ENCODE measurements around the gene CIAPIN1.
"Not testable (repeated sequence)": the region's sequence is repeated elsewhere in the genome, so short reads cannot be mapped to it uniquely, and the experiment has no call there.

Gene CIAPIN1

GRCh38 chr16:57439947-57440346 lies 7.2 kb downstream of the CIAPIN1 start:
- not testable (repeated sequence) for DNase-seq

GRCh38 chr16:57435838-57436237 lies 11.3 kb downstream of the CIAPIN1 start:
- no peak for DNase-seq

DNA sequence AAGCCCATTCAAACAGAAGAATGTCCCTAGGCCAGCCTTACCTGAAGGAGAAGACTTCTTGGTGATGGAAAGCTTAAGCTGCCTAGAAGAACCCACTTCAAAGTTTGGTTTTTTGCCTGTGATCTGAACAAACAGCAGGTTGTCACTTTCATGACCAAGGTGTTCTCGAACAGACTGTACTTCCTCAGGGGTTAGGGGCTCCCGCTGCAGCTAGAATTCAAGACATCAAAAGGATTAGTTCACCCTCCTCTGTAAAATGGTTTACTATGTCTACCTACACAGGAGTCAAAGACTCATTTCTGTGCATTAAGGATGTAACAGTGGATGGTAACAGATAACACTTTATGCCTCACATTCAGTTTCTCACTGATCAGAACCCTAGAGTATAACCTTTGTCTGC lies 13.2 kb downstream of the CIAPIN1 start:
- DNase-seq, result no peak

GRCh38 chr16:57432989-57433388 lies 14.2 kb downstream of the CIAPIN1 start:
- DNase-seq, result no peak

DNA sequence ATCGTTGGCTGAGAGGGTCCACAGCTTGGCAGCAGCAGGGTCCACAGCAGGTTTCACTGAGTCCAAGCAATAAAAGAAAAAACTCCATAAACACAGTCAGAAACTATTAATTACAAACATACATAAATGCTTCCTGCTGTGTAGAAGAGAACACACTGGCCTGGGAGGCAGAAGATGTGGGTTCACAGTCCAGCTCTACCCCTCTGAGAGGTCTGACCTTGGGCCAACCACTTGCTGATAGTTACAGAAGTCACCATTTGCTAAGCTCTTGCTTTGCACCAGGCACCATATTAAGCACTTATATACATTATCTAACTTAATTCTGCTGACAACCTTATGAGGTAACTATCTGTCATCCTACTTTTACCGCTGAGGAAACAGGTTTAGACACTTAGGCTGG lies 14.7 kb downstream of the CIAPIN1 start:
- no peak for DNase-seq

- no peak for DNase-seq
These were observed 16.2 kb downstream of the CIAPIN1 start for GRCh38 chr16:57430955-57431354.

DNA sequence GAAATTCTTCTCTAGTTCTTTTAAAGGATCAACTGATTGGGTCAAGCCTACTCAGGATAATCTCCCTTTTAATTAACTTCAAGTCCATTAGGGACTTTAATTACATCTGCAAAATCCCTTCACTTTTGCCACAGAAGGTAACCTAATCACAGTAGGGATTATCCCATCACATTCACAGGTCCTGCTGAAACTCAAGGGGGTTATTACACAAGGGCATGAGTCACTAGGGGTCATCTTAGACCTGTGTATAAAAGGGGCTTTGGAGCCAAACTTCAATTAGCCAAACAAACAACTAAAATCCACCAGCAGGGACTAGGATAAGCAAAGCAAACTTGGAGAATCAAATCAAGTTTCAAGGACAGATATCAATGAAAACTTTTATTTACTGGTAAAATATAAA lies 19.4 kb downstream of the CIAPIN1 start:
- no peak for DNase-seq

GRCh38 chr16:57427307-57427706 lies 19.9 kb downstream of the CIAPIN1 start:
- DNase-seq, result no peak

DNA sequence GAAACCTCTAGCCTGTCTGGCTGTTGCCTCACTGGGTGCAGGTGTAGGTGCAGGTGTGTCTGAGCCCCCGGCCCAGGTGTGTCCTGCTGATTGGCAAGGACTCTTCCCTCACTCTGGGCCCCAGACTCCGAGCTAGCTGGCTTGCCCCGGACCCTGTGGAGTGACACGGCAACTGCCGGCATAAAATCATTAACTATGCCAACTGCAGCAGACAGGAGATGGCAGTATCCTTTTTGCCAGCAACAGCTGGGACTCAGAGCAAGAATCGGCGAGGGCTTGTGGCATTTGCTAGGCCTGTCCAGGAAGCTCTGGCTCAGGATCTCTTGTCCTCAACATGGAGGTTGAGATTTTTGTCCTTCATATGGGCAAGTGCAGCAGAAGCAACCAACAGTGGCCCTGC lies 20.8 kb downstream of the CIAPIN1 start:
- no peak for DNase-seq

- no peak for DNase-seq
These were observed 22.6 kb downstream of the CIAPIN1 start for GRCh38 chr16:57424583-57424982.

DNA sequence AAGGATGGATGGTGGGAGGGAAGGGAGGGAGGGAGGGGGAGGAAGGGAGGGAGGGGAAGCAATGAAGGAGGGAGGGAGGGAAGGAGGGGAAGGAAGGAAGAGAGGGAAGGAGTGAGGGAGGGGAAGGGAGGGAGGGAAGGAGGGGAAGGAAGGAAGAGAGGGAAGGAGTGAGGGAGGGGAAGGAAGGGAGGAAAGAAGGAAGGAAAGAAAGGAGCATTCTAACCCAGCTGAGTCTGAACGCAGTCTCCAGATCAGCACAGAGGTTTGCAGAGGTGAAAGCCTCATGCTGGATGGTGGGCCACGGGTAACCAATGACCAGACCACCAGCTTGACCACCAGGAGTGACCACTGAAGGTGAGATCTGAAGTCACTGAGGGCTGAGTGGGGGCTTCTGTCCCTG lies 24.0 kb downstream of the CIAPIN1 start:
- no peak for DNase-seq

DNA sequence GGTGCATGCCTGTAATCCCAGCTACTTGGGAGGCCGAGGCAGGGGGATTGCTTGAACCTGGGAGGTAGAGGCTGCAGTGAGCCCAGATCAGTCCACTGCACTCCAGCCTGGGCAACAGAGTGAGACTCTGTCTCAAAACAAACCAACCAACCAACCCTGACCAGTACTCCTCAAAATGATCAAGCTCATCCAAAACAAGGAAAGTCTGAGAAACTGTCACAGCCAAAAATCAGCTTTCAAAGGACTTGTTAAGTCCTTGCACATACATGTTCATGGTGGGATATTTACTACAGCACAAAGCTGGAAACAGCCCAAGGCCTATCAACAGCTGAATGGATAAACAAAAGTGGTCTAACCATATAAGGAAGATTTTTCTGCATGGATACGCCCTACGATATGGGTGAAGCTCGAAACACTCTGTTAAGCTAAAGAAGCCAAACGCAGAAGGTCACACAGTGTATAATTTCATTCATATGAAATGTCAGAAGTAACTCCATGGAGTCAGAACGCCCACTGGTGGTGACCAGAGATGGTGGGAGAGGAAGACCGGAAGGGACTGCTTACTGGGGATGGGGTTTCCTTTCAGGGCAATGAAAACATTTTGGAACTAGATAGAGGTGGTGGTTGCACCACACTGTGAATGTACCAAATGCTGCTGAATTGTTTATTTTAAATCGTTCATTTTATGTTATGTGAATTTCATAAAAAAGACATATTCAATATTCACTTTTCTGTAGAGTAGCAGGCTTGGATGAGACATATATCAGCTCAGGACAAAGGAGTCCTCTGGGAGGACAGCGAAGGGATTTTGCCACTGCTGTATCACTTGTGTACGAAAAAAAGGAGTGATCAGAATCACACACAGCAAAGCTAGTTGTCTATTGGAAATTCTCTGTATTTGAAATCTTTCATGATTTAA lies 24.9 kb downstream of the CIAPIN1 start:
- no peak for DNase-seq

DNA sequence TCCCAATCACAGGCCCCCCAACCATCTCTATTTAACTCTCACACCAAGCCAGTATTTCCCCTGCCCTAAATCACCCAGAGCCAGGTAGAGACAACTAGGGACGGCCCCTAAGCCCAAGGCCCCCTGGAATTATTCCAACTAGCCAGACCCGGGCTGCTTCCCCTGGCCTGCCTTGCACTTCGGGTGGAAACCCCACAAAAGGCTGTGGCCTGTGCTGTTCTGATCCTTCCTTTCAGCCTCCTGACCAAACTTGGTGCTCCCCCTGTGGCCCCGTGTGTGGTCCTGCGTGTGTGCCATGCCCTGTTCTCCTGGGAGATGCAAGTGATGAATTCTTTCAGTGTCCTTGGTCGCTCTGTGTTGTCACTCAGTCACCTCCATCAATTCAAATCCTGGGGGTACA lies 27.7 kb downstream of the CIAPIN1 start:
- DNase-seq, result no peak

DNA sequence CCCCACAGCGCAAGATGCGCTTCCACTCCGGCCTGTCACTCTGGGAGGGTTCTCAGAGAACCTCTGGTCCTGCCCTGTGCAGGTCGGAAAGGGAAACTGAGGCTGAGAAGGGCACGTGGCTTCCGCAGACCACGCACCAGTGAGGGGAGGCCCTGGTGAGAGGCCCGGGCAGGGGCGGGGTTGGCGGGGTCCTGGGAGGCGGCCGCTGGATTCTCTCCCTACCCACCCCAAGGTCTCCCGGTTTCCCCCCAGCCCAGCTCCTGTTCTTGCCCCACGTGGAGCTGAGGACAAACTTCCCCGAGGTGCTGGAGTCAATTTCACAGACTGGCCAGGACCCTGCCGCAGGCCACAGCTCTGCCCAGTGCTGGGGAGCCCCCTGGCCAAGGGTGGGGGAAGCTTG lies 31.1 kb downstream of the CIAPIN1 start:
- DNase-seq, result no peak

DNA sequence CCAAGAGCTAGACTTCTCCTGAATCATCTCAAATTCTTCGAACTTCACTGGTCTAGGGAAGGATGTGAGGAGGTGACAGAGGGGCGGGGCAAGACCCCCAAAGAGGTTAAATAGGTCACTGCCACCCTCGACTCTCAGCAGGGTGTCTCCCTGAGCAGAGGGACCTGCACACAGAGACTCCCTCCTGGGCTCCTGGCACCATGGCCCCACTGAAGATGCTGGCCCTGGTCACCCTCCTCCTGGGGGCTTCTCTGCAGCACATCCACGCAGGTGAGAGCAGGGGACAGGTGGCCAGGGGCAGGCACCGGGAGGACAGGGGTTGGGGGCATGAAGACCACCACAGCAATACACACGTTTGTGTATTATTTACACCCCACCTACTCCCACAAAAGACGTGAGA lies 33.5 kb downstream of the CIAPIN1 start:
- no peak for DNase-seq

DNA sequence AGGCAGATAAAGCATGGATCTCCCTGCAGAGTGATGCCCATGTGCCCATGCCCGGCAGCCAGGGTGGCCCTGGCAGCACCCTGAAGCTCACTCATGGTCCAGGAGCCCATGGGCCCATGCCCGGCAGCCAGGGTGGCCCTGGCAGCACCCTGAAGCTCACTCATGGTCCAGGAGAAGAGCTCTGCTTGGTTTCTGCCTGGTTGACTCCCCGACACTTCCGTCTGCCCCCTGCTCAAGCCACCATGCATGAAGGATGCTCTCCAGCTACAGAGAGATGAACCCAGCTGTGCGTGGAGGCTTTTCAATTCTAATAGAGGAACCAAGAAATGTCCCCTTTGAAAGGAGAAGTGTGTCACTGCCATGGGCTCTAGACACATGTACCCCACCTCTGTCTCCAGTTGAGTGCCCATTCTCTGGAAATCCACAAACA lies 33.9 kb downstream of the CIAPIN1 start:
- no peak for DNase-seq

DNA sequence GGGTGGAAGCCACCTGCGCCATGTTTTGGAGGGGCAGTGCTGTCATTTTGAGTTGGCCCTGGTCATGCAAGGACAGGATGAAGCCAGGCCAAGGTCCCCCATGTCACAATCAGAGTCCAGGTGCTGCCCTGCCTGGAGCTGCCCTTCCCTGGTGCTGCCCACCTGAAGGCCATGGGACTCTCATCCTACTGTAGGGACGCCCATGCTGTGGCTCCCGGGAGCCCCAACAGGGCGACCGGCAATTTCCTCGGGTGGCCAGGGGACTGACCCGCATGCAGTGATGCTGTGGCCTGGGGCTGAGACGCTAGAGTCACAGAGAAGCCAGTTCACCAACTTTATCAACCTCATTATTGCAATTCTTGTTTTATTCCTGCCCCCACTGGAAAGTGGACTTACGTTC lies 34.6 kb downstream of the CIAPIN1 start:
- DNase-seq, result no peak

DNA sequence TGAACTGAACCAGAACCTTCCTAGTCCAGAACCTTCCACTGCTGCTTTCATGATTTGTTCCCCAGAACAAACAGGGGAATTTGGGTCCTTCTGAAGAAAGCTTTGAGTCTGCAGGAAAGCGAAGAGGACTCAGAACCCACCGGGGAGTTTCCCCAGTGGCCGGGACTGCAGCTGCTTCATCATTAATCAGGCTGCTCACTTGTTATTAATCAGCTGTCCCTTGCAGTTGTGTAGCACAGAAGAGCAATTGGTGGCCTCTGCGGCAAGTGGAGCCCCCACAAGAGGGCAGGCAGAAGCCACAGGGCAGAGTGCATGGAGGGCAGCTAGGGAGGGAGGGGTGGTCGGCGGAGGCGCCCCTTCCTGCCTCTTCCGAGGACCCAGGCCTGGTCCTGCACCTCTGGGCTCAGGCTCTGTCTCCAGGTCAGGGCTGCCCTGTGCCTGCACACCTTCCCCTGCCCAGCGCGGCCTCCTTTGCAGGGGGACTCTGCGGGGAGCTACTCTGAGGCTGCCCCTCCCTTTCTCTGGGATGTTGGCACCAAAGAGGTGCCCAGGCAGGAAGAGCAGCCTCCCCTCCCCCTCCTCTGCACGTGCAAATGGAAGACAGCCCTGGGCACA lies 35.7 kb downstream of the CIAPIN1 start:
- DNase-seq, result no peak

DNA sequence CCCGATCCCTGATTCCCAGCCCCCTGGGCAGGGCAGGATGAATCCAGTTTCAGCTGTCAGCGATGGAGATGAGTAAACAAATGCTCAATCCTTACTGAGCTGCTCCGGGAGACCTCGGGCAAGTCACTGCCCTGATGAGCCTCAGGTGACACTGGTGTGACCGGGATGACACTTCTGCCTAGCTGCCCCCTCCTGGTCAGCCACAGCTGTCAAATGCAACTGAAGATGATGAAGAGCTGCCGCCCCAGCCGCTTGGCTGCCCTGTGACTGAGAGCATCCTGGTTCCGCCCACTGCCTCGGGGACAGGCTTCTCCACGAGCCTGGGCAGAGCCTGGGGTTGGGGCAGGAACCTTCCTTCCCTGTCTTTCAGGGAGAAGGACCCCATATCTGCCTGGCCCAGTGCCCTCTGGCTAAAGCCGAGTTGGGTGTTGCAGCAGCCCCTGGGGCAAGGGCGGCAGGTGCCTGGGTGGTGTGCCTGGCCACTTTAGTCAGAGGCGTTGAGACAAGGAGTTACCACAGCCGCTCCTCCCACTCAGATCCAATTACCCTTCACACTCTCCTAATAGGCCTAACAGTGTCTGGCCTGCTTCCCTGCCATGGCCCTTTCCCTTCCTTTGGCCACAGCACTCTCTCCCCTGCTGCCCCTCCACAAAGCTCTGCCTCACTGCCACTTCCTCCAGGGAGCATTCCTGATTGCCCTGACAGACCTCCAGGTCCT lies 37.2 kb downstream of the CIAPIN1 start:
- no peak for DNase-seq

GRCh38 chr16:57409065-57409464 lies 38.1 kb downstream of the CIAPIN1 start:
- no peak for DNase-seq

- DNase-seq, result no peak
These were observed 39.4 kb downstream of the CIAPIN1 start for GRCh38 chr16:57407521-57408353.

- no peak for DNase-seq
These were observed 40.3 kb downstream of the CIAPIN1 start for GRCh38 chr16:57406881-57407280.

- DNase-seq, result no peak
These were observed 42.1 kb downstream of the CIAPIN1 start for GRCh38 chr16:57405097-57405496.

All from NCI-H446 treated with DMSO at 0.1 percent for 48 hours (cell line).